ENCODE results near the gene SORBS2.
A peak's percentile ranks its signal among the peaks of the same experiment; 100 is the strongest.

SORBS2 gene

DNA sequence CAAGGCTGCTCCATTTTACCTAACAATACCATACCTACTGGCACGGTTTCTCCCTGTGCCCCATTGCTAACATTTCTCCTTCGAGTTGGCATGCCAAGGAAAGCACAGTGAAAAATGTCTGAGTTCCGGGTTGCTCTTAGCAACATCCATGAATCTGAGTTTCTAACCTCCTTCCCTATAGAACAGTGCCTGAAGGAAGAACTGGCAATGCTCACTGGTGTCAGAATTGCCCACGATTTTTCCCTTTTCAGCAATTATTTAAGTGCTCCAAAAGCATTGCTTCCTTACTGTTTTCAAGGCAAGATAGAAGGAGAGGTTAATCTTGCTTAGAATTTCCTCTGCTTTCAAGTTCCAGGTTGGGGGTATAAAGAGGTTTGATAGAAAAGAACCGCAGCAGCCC, 75.1 kb downstream of the SORBS2 start:
- DNase-seq (ENCODE audit: low spot score): no peak
- TF ChIP-seq, protein P1, sequence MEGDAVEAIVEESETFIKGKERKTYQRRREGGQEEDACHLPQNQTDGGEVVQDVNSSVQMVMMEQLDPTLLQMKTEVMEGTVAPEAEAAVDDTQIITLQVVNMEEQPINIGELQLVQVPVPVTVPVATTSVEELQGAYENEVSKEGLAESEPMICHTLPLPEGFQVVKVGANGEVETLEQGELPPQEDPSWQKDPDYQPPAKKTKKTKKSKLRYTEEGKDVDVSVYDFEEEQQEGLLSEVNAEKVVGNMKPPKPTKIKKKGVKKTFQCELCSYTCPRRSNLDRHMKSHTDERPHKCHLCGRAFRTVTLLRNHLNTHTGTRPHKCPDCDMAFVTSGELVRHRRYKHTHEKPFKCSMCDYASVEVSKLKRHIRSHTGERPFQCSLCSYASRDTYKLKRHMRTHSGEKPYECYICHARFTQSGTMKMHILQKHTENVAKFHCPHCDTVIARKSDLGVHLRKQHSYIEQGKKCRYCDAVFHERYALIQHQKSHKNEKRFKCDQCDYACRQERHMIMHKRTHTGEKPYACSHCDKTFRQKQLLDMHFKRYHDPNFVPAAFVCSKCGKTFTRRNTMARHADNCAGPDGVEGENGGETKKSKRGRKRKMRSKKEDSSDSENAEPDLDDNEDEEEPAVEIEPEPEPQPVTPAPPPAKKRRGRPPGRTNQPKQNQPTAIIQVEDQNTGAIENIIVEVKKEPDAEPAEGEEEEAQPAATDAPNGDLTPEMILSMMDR (IDR thresholded peaks at IDR 0.05; ENCODE audit: extremely low read depth, missing control alignments): no peak

DNA sequence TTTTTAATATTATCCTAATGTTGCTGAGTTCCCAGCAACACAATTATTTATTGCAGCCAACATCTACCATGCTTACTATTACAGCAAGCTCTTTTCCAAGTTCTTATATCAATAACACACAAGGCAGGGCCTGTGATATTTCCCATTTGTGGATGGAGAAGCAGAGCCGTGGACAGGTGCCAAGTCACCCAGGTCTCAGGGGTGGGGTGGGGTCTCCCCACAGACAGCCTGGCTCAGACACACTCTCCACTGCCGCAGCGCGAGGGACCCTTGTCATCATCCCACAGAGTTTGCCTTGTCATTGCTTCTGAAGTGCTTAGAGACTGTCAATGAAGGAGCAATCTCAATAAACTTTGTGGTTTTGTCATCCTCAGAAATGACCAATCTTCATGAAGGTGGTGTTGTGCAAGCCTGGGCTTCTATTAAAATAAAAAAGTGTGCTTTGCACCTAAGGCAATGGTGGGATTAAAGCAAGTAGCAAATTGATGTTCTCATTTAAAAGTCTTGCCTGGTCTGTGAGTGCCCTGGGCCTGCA, 76.1 kb downstream of the SORBS2 start:
- TF ChIP-seq, protein P1 (IDR thresholded peaks at IDR 0.05; ENCODE audit: extremely low read depth, missing control alignments): no peak
- DNase-seq (ENCODE audit: low spot score): no peak

DNA sequence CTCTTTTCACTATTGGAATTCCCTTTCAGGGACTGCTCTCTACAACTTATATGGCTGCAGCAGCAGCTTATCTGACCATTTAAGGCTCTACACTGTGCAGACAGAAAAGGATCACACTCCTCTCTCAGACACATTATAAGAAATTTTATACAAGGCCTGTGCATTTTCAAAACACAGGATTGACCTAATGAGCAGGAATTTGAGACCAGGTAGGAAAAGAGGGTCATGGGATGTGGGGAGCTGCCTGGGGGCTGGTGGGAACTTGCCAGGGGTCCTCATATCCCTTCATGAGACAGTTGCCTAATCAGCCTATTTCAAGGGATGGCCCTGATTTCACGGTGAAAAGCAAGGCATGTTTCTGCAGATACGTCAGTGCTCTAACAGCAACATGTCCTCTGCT, 77.1 kb downstream of the SORBS2 start:
- no peak for DNase-seq (ENCODE audit: low spot score)
- TF ChIP-seq, protein P1 (IDR thresholded peaks at IDR 0.05; ENCODE audit: extremely low read depth, missing control alignments): no peak

- TF ChIP-seq, protein P1 (IDR thresholded peaks at IDR 0.05; ENCODE audit: extremely low read depth, missing control alignments): no peak
- peak; percentile 63 for DNase-seq (ENCODE audit: low spot score)
Observed at GRCh38 chr4:185734214-185734613, 77.8 kb downstream of the SORBS2 start.

GRCh38 chr4:185730849-185731608, 81.0 kb downstream of the SORBS2 start:
- TF ChIP-seq, protein P1 (IDR thresholded peaks at IDR 0.05; ENCODE audit: extremely low read depth, missing control alignments): no peak

DNA sequence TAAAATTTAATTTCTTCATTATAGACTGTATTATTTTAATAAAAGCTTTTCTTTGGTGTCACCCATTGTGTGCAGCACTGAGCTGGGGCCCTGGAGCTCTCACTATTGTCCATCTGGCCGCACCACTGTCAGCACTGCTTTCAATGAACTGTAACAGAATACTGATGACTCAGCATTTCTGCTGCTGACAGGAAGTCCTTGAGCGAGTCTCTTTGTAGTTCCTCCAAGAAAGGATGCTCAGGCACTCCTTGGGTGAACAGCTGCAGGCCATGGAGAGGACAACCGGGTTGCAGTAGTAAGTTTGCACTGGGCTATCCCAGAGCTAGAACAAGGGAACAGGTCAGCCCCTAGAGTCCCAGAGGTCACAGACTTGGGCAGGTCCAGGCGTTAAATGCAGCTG, 81.6 kb downstream of the SORBS2 start:
- no peak for DNase-seq (ENCODE audit: low spot score)
- TF ChIP-seq, protein P1 (IDR thresholded peaks at IDR 0.05; ENCODE audit: extremely low read depth, missing control alignments): no peak

More at GRCh38 chr4:185730849-185731608, 81.0 kb downstream of the SORBS2 start:
- no peak for DNase-seq (ENCODE audit: low spot score)

GRCh38 chr4:185729391-185729804, 82.6 kb downstream of the SORBS2 start:
- TF ChIP-seq, protein P1 (IDR thresholded peaks at IDR 0.05; ENCODE audit: extremely low read depth, missing control alignments): no peak

More at GRCh38 chr4:185729391-185729804, 82.6 kb downstream of the SORBS2 start:
- DNase-seq (ENCODE audit: low spot score): no peak
